ENCODE data around the gene UBE2A.

The UBE2A gene

GRCh38 chrX:119574394-119575266 lies at the start of gene UBE2A:
Gene UBE2A (plus strand): TSS chrX:119574563. CDS start chrX:119574712, 149 bp downstream.
- DNase-seq: peak; percentile 88

- no peak for DNase-seq
Measured at GRCh38 chrX:119529345-119530276, 44.8 kb upstream of the UBE2A start.

- no peak for DNase-seq
Measured at GRCh38 chrX:119537487-119537886, 36.9 kb upstream of the UBE2A start.

- DNase-seq: peak; percentile 3
Measured at GRCh38 chrX:119539872-119540271, 34.5 kb upstream of the UBE2A start.

GRCh38 chrX:119541188-119541587 lies 33.2 kb upstream of the UBE2A start:
- no peak for DNase-seq

GRCh38 chrX:119549327-119550016 lies 24.9 kb upstream of the UBE2A start:
- no peak for DNase-seq

GRCh38 chrX:119552508-119552907 lies 21.9 kb upstream of the UBE2A start:
- no peak for DNase-seq

GRCh38 chrX:119565107-119565663 lies 9.2 kb upstream of the UBE2A start, which contains the start of gene STEEP1:
Gene STEEP1 (minus strand): TSS chrX:119565409. CDS start chrX:119565355, 54 bp downstream.
- DNase-seq: peak; percentile 84

- DNase-seq: no peak
Measured at GRCh38 chrX:119570351-119570835, 4.0 kb upstream of the UBE2A start.

- no peak for DNase-seq
Measured at GRCh38 chrX:119573222-119573621, 1.1 kb upstream of the UBE2A start.

GRCh38 chrX:119573840-119574393 lies 446 bp upstream of the UBE2A start:
- no peak for DNase-seq

- no peak for DNase-seq
Measured at GRCh38 chrX:119579414-119579813, 5.1 kb downstream of the UBE2A start.

GRCh38 chrX:119583431-119584059 lies 9.2 kb downstream of the UBE2A start:
- DNase-seq: no peak

- no peak for DNase-seq
Measured at GRCh38 chrX:119589810-119590209, 15.4 kb downstream of the UBE2A start.

- no peak for DNase-seq
Measured at GRCh38 chrX:119602701-119603255, 28.4 kb downstream of the UBE2A start.

GRCh38 chrX:119604766-119605463 lies 30.6 kb downstream of the UBE2A start:
- DNase-seq: no peak

GRCh38 chrX:119605464-119606279 lies 31.3 kb downstream of the UBE2A start:
- DNase-seq: peak; percentile 52

- peak; percentile 89 for DNase-seq
Measured at GRCh38 chrX:119606280-119607017, 32.1 kb downstream of the UBE2A start, which contains the start of gene NKRF. Gene NKRF (minus strand): TSS chrX:119606424.

- DNase-seq: no peak
Measured at GRCh38 chrX:119607018-119607389, 32.6 kb downstream of the UBE2A start.
